Measurements from ENCODE around the gene VTA1.

DNA sequence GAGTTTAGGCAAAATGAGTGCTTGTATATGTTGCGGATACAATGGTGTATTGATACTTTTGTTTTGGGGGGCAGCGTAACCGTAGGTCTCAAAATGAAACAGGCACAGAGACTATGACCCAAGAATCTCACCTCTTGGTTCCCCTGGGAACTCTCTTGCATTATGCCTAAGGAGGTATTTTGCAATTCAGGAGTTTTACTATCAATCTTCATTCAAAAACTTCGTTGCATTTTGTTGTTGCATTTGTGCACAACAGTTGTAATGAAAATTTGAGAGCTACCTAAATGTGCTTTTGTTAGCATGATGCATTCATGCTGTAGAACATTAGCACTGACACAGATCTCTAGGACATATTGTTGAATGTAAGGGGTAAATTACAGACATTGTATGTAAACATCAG, 18.2 kb downstream of the VTA1 start:
- no peak for TF ChIP-seq EZH2 (IDR thresholded peaks at IDR 0.05; ENCODE audit: insufficient read depth, poor library complexity, severe bottlenecking)
- TF ChIP-seq EZH2phosphoT487 (IDR thresholded peaks at IDR 0.05; ENCODE audit: insufficient read depth, low read depth) = no peak
